ENCODE measurements around the gene NOL4L.

NOL4L gene

GRCh38 chr20:32452776-32453466 lies 132.2 kb downstream of the NOL4L start:
- Histone ChIP-seq H3K36me3 (ENCODE audit: low read length) (no peaks in the 10 kb centered on the region), H4K20me1 (ENCODE audit: low read depth, low read length) (no peaks in the 10 kb centered on the region), H3K27ac (ENCODE audit: low read depth, low read length) (no peak overlapping the region), H3K4me2 (ENCODE audit: low read depth, low read length, poor library complexity, severe bottlenecking) (no peak overlapping the region), H3K79me2 (ENCODE audit: insufficient read depth, low read length) (no peaks in the 10 kb centered on the region), H2AFZ (ENCODE audit: low read depth, low read length, severe bottlenecking) (no peak overlapping the region), H3K4me3 (ENCODE audit: insufficient read depth, low read length, poor library complexity, severe bottlenecking) (no peak overlapping the region), H3K9ac (ENCODE audit: low read length) (no peak overlapping the region), H3F3A (ENCODE audit: insufficient read depth) (no peaks in the 10 kb centered on the region), H3K27me3 (ENCODE audit: low read length) (no peaks in the 10 kb centered on the region), H3K9me2 (replicated peaks; ENCODE audit: insufficient read depth, low read length) (no peaks in the 10 kb centered on the region), H3K9me3 (ENCODE audit: insufficient read depth, low read length) (no peaks in the 10 kb centered on the region)
- no peak for TF ChIP-seq EZH2phosphoT487 (conservative IDR thresholded peaks at IDR 0.05; ENCODE audit: low read length)
- no peak for TF ChIP-seq CTCF (IDR thresholded peaks at IDR 0.05; ENCODE audit: insufficient read depth, low read length, poor library complexity, severe bottlenecking)

DNA sequence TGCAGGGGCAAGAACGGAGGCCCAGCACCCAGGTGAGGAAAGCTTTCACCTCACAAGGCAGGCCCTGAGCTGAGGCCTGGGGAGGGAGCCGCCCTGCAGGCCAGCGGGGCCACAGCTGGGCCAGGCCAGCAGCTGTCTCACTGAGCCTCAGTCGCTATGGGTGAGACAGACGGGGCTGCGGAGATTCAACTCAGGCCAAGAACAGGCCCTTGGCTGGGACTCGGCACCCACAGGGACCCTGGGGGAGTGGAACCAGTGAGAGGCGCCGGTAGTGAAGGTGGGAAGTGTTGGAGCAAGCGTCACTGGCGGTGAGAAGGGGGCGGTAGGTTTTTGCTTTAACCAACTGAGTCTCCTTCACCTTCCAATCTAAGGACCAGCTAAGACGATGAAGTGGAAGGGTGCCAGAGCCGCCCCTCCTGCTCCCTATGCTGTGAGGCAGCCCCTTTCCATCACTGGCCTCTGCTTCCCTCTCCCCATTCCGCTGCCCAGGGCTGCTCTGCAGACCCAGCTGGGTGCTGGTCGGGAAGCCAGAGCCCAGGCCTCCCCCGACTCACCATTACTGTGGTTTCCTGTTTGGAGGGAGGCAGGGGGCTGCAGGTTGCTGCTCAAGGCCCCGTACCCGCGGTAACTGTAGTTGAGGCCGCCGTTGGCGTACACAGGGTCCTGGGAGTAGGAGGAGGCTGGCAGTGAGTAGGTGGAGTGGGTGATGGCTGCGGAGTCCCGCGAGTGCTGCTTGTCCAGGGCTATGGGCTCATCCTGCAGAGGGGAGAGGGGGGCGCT lies 133.3 kb downstream of the NOL4L start:
- H3K9me3 ChIP-seq (ENCODE audit: insufficient read depth, low read length): no peaks in the 10 kb centered on the region
- no peaks in the 10 kb centered on the region for H3K36me3 ChIP-seq (ENCODE audit: low read length)
- H3K4me2 ChIP-seq (ENCODE audit: low read depth, low read length, poor library complexity, severe bottlenecking): no peak overlapping the region
- no peaks in the 10 kb centered on the region for H3K27me3 ChIP-seq (ENCODE audit: low read length)
- no peaks in the 10 kb centered on the region for H3K9me2 ChIP-seq (replicated peaks; ENCODE audit: insufficient read depth, low read length)
- H3K79me2 ChIP-seq (ENCODE audit: insufficient read depth, low read length): no peaks in the 10 kb centered on the region
- no peak overlapping the region for H3K9ac ChIP-seq (ENCODE audit: low read length)
- H3F3A ChIP-seq (ENCODE audit: insufficient read depth): no peaks in the 10 kb centered on the region
- H3K4me3 ChIP-seq (ENCODE audit: insufficient read depth, low read length, poor library complexity, severe bottlenecking): no peak overlapping the region
- H4K20me1 ChIP-seq (ENCODE audit: low read depth, low read length): no peaks in the 10 kb centered on the region
- TF ChIP-seq CTCF (IDR thresholded peaks at IDR 0.05; ENCODE audit: insufficient read depth, low read length, poor library complexity, severe bottlenecking): no peak
- no peak for TF ChIP-seq EZH2phosphoT487 (conservative IDR thresholded peaks at IDR 0.05; ENCODE audit: low read length)
- no peak overlapping the region for H2AFZ ChIP-seq (ENCODE audit: low read depth, low read length, severe bottlenecking)
- no peak overlapping the region for H3K27ac ChIP-seq (ENCODE audit: low read depth, low read length)

DNA sequence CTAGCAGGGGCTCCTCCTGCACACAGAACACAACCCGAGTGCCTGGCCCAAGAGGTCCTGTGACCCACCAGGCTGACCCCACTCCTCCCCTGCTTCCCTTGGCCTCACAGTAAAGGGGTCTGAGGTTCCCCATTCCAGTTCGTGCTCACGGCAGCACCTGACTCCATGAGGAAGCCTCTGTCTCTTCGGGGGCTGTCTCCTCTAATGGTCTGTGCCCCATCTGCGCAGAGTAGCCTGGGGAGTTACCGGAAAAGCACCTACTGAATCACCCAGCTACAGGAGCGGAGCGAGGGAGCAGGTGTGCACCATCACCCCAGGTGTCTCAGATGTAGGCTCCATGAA lies 133.8 kb downstream of the NOL4L start:
- no peaks in the 10 kb centered on the region for H4K20me1 ChIP-seq (ENCODE audit: low read depth, low read length)

More for the DNA sequence above, 133.8 kb downstream of the NOL4L start:
- Histone ChIP-seq H3K4me2 (ENCODE audit: low read depth, low read length, poor library complexity, severe bottlenecking) (no peak overlapping the region), H3K36me3 (ENCODE audit: low read length) (no peaks in the 10 kb centered on the region), H3K27ac (ENCODE audit: low read depth, low read length) (no peak overlapping the region), H3K9me2 (replicated peaks; ENCODE audit: insufficient read depth, low read length) (no peaks in the 10 kb centered on the region), H3K79me2 (ENCODE audit: insufficient read depth, low read length) (no peaks in the 10 kb centered on the region), H3K4me3 (ENCODE audit: insufficient read depth, low read length, poor library complexity, severe bottlenecking) (no peak overlapping the region), H3F3A (ENCODE audit: insufficient read depth) (no peaks in the 10 kb centered on the region), H3K9ac (ENCODE audit: low read length) (no peak overlapping the region), H3K9me3 (ENCODE audit: insufficient read depth, low read length) (no peaks in the 10 kb centered on the region), H2AFZ (ENCODE audit: low read depth, low read length, severe bottlenecking) (no peak overlapping the region), H3K27me3 (ENCODE audit: low read length) (no peaks in the 10 kb centered on the region)
- TF ChIP-seq EZH2phosphoT487 (conservative IDR thresholded peaks at IDR 0.05; ENCODE audit: low read length) (no peak), CTCF (IDR thresholded peaks at IDR 0.05; ENCODE audit: insufficient read depth, low read length, poor library complexity, severe bottlenecking) (no peak)
